G401 (cell line): ENCODE results near the gene SLC38A5. TPM values are rescaled to one million over a fixed set of nuclear protein-coding genes. Genes with fewer than 3 reads are reported as not detected.
A peak's percentile ranks its signal among the peaks of the same experiment; 100 is the strongest.
"Not testable (repeated sequence)": the region's sequence is repeated elsewhere in the genome, so short reads cannot be mapped to it uniquely, and the experiment has no call there.

Experiments used
- DNase-seq: peaks from one replicate; pipeline ENCODE4 v3.0.0-alpha.2; 2015; ENCODE audit warnings: low spot score
- in situ Hi-C: cut with HindIII; loops from 2 replicates; pipeline ENCODE4 v1.10.0; 2016; ENCODE audit warnings: low sequenced_read_pairs, mixed read lengths
- total RNA-seq: library from RNA; depleted of rRNA; stranded (reverse); fragments of >200 nt; shearing (Covaris generic); gene quantifications from 2 replicates; pipeline ENCODE4 v1.2.3, GENCODE V29; 2014

SLC38A5 gene
- total RNA-seq, 1 experiment from 2014 or later = 82.7 TPM

GRCh38 chrX:48472851-48473703, 3.0 kb upstream of the SLC38A5 start:
- DNase-seq = peak; percentile 7
- in situ Hi-C loops = no loop called here

GRCh38 chrX:48472225-48472624, 2.2 kb upstream of the SLC38A5 start:
- in situ Hi-C loops = no loop called here
- DNase-seq = no peak

DNA sequence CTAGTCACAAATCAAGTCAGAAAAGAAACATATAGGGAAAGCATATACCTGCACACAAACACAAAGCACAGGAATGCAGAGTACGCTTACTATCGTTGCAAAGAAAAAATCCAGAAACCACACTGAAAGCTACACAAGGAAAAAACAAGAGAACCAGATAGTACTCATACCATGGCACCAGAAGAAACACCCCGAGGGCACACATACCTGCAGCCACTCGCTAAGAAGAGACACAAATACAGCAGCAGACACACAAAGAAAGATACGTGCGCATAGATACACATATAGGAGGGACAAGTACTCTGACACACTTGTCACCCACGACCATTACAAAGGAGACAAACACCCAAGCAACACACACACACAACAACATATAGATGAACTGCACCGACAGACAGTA, 1.4 kb upstream of the SLC38A5 start:
- DNase-seq = no peak
- in situ Hi-C loops = no loop called here

- DNase-seq = no peak
- in situ Hi-C loops = no loop called here
These were observed 716 bp upstream of the SLC38A5 start for GRCh38 chrX:48470833-48471118.

- DNase-seq = no peak
These were observed 1.1 kb downstream of the SLC38A5 start for GRCh38 chrX:48468693-48469691.

GRCh38 chrX:48468247-48468671, 1.8 kb downstream of the SLC38A5 start:
- DNase-seq = no peak
- in situ Hi-C loops = no loop called here

More at GRCh38 chrX:48468693-48469691, 1.1 kb downstream of the SLC38A5 start:
- in situ Hi-C loops = no loop called here

GRCh38 chrX:48467281-48467761, 2.7 kb downstream of the SLC38A5 start:
- in situ Hi-C loops = no loop called here
- no peak for DNase-seq

DNA sequence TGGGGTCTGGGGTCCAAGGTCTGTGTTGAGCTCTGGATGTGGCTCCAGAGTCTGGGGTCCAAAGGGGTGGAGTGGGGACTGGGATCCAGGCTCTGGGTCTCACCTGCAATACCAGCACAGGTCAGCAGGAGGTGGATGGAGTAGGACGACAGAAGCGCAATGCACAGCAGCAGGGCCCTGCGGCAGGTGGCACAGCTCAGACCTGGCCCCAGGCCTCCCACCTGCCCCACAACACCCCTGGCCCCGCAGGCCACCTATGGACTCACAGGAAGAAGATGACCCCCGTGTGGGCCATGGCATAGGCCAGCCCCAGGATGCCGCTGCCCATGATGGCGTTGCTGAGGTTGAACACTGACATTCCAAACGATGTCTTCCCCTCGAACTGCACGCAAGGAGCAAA, 3.4 kb downstream of the SLC38A5 start:
- in situ Hi-C loops = no loop called here
- DNase-seq = no peak

- no peak for DNase-seq
- in situ Hi-C loops = no loop called here
These were observed 4.6 kb downstream of the SLC38A5 start for GRCh38 chrX:48465336-48465933.

DNA sequence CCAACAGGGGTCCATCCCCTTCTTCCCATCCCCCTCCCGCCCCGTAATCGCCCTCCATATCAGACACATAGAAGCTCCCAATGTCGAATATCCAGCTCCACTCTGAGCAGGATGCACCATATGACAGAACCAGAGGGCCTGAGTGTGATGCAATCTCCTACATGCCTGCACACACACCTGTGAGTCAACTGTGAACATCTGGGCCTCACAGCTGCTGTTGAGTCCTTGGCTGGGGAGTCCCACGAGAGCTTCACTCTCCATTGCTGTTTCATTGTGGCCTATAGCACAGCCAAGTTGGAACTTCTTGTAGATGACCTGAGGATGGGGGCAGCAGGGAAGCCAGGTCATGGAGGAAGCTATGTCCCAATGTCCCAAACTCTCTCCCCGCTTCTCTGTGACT, 8.2 kb downstream of the SLC38A5 start:
- in situ Hi-C loops = no loop called here
- DNase-seq = no peak

DNA sequence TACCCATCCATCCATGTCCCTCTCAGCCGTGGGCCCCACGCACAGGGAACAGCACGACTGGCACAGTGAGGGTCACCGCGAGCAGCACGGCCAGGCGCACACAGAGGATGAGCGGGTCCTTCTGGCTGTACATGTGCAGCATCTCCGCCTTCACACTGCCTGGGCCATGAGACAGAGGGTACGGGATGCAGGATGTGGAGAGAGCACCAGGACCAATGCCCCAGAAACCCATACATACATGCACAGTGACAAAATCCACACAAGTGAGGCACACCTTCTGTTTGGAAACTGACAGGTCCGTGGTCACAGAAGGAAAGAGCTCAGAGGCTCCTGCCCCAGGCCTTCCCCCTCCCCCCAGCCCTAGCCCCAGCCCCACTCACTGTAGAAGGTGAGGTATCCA, 9.5 kb downstream of the SLC38A5 start:
- in situ Hi-C loops = no loop called here
- no peak for DNase-seq

GRCh38 chrX:48460031-48460430, 10.0 kb downstream of the SLC38A5 start:
- in situ Hi-C loops = no loop called here
- DNase-seq = no peak

- no peak for DNase-seq
- in situ Hi-C loops = no loop called here
These were observed 10.6 kb downstream of the SLC38A5 start for GRCh38 chrX:48459483-48459882.

GRCh38 chrX:48458711-48459110, 11.3 kb downstream of the SLC38A5 start:
- no peak for DNase-seq
- in situ Hi-C loops = no loop called here

- in situ Hi-C loops = no loop called here
These were observed 13.3 kb downstream of the SLC38A5 start for GRCh38 chrX:48456628-48457331.

DNA sequence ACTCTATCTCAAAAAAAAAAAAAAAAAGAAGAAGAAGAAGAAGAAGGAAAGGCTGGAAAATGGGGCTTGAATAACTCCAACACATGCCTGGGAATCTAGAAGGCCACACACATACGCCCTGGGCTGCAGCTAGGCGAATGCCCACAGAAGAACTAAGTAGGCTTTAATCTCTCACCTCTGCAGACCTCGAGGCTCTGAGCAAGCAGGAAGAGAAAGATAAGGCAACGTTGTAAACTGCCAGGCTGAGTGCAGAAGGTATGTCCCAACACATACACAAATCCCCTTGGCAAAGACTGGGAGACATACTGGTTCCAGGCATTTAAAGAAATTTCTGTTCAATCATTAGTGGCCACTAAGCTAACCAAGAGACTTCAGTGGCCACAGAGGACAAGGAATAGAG, 18.4 kb downstream of the SLC38A5 start:
- in situ Hi-C loops = no loop called here
- no peak for DNase-seq

More at GRCh38 chrX:48456628-48457331, 13.3 kb downstream of the SLC38A5 start:
- DNase-seq = no peak

DNA sequence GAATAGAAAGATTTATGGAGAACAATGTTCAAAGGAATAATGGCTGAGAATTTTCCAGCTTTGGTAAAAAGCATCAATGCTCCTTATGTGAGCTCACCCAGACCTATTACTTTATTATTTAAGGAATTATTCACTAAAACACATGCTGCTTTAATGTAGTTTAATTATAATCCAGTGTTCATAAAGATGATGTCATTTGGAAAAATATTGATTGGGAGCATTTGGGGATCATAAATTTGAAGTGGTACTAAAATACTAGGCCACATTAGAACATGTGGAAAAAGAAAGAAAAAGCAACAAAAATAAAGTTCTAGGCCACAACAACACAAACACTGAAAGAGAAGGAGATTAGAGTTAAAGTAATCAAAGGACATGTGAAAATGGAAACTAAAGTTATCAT, 20.0 kb downstream of the SLC38A5 start:
- in situ Hi-C loops = no loop called here
- no peak for DNase-seq

- in situ Hi-C loops, DNase-seq: not testable (repeated sequence)
These were observed 22.9 kb downstream of the SLC38A5 start for GRCh38 chrX:48447201-48447600.

GRCh38 chrX:48433713-48434112, 36.3 kb downstream of the SLC38A5 start:
- in situ Hi-C loops, DNase-seq: not testable (repeated sequence)
